DMS79 (cell line): ENCODE results near the gene MTMR4.
A peak's percentile ranks its signal among the peaks of the same experiment; 100 is the strongest.
"Not testable (repeated sequence)": the region's sequence is repeated elsewhere in the genome, so short reads cannot be mapped to it uniquely, and the experiment has no call there.

Experiments
- DNase-seq: peaks from one replicate; lab custom pipeline; 2025; lab: John Stamatoyannopoulos, UW

Gene MTMR4

GRCh38 chr17:58525239-58525638 is 10.8 kb upstream of the MTMR4 start:
- no peak for DNase-seq

- no peak for DNase-seq
Measured at GRCh38 chr17:58521680-58522079, 7.2 kb upstream of the MTMR4 start.

- DNase-seq, result no peak
Measured at GRCh38 chr17:58520843-58521430, 6.5 kb upstream of the MTMR4 start.

GRCh38 chr17:58517928-58518609 is 3.6 kb upstream of the MTMR4 start:
- peak; percentile 94 for DNase-seq

- peak; percentile 61 for DNase-seq
Measured at GRCh38 chr17:58517378-58517927, 3.0 kb upstream of the MTMR4 start.

- DNase-seq, result no peak
Measured at GRCh38 chr17:58516644-58517377, 2.4 kb upstream of the MTMR4 start.

GRCh38 chr17:58515286-58515685 is 848 bp upstream of the MTMR4 start:
- no peak for DNase-seq

GRCh38 chr17:58514770-58515157 is 326 bp upstream of the MTMR4 start:
- DNase-seq, result no peak

- no peak for DNase-seq
Measured at GRCh38 chr17:58513267-58513964, 1.0 kb downstream of the MTMR4 start.

GRCh38 chr17:58510075-58510474 is 4.4 kb downstream of the MTMR4 start:
- DNase-seq, result no peak

GRCh38 chr17:58508341-58509067 is 5.9 kb downstream of the MTMR4 start:
- DNase-seq, result no peak

GRCh38 chr17:58507123-58507634 is 7.3 kb downstream of the MTMR4 start:
- DNase-seq, result no peak

GRCh38 chr17:58506354-58507080 is 7.9 kb downstream of the MTMR4 start:
- no peak for DNase-seq

GRCh38 chr17:58504826-58505351 is 9.5 kb downstream of the MTMR4 start:
- no peak for DNase-seq

- DNase-seq, result no peak
Measured at GRCh38 chr17:58503866-58504265, 10.6 kb downstream of the MTMR4 start.

GRCh38 chr17:58503134-58503533 is 11.3 kb downstream of the MTMR4 start:
- DNase-seq, result not testable (repeated sequence)

GRCh38 chr17:58501451-58501850 is 13.0 kb downstream of the MTMR4 start:
- DNase-seq, result no peak

- DNase-seq, result no peak
Measured at GRCh38 chr17:58498177-58498828, 16.1 kb downstream of the MTMR4 start.

- DNase-seq, result no peak
Measured at GRCh38 chr17:58493506-58493905, 20.9 kb downstream of the MTMR4 start.
